Tibial nerve (tissue), 4 donors: ENCODE results near the gene SERINC2.
"Not testable (repeated sequence)": the region's sequence is repeated elsewhere in the genome, so short reads cannot be mapped to it uniquely, and the experiment has no call there.

Source experiments
- EP300 ChIP-seq, 2 donors: sonication (generic); formaldehyde crosslinking; IDR thresholded peaks; one replicate each; pipeline ENCODE4 v1.6.1; 2017; ENCODE audit warnings: antibody characterized with exemption in 2 of 2, mild to moderate bottlenecking in 1 of 2
- TF ChIP-seq, protein P1 (sequence below), 5 experiments: fragments of 200-600 bp in 3 of 5; fragments of 450-650 bp in 2 of 5; sonication (generic) in 3 of 5; IDR thresholded peaks; one replicate each; pipeline ENCODE4 v1.5.1; 2016 to 2019; ENCODE audit warnings: antibody characterized with exemption in 5 of 5, mild to moderate bottlenecking in 3 of 5, moderate library complexity in 2 of 5

DNA sequence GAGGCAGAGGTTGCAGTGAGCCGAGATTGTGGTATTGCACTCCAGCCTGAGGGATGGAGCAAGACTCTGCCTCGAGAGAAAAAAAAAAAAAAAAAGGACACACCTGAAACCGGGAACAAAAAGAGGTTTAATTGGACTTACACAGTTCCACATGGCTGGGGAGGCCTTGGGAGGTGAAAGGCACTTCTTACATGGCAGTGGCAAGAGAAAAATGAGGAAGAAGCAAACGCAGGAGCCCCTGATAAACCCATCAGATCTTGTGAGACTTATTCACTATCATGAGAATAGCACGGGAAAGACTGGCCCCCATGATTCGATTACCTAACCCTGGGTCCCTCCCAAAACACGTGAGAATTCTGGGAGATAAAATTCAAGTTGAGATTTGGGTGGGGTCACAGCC lies 61.6 kb downstream of the SERINC2 start:
- TF ChIP-seq EP300 (IDR thresholded peaks at IDR 0.05), result not testable (repeated sequence)
- TF ChIP-seq, protein P1, sequence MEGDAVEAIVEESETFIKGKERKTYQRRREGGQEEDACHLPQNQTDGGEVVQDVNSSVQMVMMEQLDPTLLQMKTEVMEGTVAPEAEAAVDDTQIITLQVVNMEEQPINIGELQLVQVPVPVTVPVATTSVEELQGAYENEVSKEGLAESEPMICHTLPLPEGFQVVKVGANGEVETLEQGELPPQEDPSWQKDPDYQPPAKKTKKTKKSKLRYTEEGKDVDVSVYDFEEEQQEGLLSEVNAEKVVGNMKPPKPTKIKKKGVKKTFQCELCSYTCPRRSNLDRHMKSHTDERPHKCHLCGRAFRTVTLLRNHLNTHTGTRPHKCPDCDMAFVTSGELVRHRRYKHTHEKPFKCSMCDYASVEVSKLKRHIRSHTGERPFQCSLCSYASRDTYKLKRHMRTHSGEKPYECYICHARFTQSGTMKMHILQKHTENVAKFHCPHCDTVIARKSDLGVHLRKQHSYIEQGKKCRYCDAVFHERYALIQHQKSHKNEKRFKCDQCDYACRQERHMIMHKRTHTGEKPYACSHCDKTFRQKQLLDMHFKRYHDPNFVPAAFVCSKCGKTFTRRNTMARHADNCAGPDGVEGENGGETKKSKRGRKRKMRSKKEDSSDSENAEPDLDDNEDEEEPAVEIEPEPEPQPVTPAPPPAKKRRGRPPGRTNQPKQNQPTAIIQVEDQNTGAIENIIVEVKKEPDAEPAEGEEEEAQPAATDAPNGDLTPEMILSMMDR (IDR thresholded peaks at IDR 0.05), result not testable (repeated sequence)
